C4-2B (cell line): ENCODE results near the gene CEP170.
"Not testable (repeated sequence)": the region's sequence is repeated elsewhere in the genome, so short reads cannot be mapped to it uniquely, and the experiment has no call there.

Experiments
- ZFX ChIP-seq: fragments of 450-650 bp; IDR thresholded peaks from 2 replicates; pipeline ENCODE4 v1.6.1; 2017
- TF ChIP-seq, protein P1 (sequence below): fragments of 450-650 bp; conservative IDR thresholded peaks from 2 replicates; pipeline ENCODE4 v1.5.1; 2017; ENCODE audit warnings: mild to moderate bottlenecking

DNA sequence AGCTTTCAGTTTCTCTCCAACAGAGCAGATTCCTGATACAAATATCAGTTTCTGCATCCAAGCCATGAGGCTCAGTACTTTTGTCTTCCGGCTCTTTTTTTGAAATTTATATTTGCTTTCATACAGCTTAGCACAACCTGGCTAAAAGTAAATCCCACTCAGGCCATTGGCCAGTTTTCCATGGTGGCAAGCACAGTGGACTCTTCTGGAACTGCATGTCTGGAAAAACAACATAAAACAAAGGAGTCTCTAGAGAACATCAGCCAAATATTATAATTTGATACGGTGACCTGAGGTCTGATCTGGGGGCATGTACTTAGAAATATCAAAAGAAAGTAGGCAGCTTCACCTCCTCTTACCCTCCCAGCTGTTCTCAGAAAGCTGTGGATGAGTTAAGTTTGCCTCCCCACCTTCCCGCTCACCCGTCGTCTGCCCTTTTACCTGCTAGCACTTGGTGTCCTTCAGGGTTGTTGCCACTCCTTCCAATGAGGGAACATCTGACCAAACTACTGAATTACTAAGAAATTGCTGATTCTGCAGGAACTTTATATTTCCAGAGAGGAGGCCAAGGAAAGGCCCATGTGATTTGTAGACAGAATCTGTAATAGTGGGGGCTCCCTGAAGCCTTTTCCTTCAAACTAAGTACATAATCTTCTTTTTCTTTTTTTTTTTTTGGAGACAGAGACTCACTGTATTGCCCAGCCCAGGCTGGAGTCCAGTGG lies 136.3 kb downstream of the CEP170 start:
- TF ChIP-seq, protein P1, sequence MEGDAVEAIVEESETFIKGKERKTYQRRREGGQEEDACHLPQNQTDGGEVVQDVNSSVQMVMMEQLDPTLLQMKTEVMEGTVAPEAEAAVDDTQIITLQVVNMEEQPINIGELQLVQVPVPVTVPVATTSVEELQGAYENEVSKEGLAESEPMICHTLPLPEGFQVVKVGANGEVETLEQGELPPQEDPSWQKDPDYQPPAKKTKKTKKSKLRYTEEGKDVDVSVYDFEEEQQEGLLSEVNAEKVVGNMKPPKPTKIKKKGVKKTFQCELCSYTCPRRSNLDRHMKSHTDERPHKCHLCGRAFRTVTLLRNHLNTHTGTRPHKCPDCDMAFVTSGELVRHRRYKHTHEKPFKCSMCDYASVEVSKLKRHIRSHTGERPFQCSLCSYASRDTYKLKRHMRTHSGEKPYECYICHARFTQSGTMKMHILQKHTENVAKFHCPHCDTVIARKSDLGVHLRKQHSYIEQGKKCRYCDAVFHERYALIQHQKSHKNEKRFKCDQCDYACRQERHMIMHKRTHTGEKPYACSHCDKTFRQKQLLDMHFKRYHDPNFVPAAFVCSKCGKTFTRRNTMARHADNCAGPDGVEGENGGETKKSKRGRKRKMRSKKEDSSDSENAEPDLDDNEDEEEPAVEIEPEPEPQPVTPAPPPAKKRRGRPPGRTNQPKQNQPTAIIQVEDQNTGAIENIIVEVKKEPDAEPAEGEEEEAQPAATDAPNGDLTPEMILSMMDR: not testable (repeated sequence)
- not testable (repeated sequence) for TF ChIP-seq ZFX
